Panc1 (cell line): Measurements from ENCODE around the gene ARHGEF10L.

Experiments
- TF ChIP-seq, protein P1 (sequence below): fragments of 450-650 bp; IDR thresholded peaks from 2 replicates; pipeline ENCODE4 v1.5.1; 2017; ENCODE audit warnings: mild to moderate bottlenecking
- TF ChIP-seq, protein P2 (sequence below), 2 experiments: IDR thresholded peaks; 2 replicates each; pipeline ENCODE4 v1.6.1; 2011 to 2012; ENCODE audit warnings: low read depth in 2 of 2, control low read depth in 1 of 2, low read length in 1 of 2, mild to moderate bottlenecking in 1 of 2, moderate library complexity in 1 of 2; ENCODE audit not compliant: insufficient read depth in 1 of 2

DNA sequence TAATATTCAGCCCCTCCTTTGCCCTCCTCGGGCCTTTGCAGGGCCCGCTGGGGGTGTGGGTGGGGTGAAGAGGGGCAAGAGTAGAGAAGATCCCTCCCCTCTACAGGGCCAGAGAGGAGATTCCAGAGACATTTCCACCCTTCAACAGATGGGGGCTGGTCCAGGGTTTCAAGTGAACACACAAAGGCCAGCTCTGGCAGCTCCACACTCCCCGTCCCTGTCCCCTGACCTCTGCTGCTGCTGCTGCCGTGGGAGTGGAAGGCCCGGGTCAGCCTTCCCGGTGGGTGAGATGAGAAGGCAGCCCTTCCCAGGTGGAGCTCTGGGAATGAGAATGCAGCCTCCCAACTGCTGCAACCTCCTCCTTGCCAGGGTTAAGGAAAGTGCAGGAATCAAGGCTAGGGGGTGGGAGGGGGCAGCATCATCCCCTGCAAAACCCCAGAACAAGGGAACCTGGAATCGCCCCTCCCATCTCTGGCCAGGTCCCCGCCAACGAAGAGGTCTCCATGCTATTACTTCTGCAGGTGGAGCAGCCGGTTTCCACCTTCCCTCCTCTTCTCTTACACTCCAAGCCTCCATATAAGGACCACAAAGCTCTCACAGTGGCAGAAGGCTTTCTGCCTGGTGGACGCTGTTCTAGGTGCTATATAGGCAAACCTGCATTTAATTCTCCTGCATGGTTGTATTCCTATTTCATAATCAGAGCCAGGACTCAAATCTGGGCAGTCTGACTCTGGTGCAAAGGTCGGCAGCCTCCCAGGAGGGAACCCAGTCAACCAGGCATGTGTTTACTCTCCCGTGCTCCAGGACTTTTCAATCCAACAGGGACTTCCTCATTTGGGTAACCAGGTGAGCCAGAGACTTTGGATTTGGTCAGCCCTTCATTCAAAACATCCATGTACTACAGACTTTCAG is 22.9 kb upstream of the ARHGEF10L start:
- TF ChIP-seq, protein P1, sequence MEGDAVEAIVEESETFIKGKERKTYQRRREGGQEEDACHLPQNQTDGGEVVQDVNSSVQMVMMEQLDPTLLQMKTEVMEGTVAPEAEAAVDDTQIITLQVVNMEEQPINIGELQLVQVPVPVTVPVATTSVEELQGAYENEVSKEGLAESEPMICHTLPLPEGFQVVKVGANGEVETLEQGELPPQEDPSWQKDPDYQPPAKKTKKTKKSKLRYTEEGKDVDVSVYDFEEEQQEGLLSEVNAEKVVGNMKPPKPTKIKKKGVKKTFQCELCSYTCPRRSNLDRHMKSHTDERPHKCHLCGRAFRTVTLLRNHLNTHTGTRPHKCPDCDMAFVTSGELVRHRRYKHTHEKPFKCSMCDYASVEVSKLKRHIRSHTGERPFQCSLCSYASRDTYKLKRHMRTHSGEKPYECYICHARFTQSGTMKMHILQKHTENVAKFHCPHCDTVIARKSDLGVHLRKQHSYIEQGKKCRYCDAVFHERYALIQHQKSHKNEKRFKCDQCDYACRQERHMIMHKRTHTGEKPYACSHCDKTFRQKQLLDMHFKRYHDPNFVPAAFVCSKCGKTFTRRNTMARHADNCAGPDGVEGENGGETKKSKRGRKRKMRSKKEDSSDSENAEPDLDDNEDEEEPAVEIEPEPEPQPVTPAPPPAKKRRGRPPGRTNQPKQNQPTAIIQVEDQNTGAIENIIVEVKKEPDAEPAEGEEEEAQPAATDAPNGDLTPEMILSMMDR = no peak
- TF ChIP-seq, protein P2, sequence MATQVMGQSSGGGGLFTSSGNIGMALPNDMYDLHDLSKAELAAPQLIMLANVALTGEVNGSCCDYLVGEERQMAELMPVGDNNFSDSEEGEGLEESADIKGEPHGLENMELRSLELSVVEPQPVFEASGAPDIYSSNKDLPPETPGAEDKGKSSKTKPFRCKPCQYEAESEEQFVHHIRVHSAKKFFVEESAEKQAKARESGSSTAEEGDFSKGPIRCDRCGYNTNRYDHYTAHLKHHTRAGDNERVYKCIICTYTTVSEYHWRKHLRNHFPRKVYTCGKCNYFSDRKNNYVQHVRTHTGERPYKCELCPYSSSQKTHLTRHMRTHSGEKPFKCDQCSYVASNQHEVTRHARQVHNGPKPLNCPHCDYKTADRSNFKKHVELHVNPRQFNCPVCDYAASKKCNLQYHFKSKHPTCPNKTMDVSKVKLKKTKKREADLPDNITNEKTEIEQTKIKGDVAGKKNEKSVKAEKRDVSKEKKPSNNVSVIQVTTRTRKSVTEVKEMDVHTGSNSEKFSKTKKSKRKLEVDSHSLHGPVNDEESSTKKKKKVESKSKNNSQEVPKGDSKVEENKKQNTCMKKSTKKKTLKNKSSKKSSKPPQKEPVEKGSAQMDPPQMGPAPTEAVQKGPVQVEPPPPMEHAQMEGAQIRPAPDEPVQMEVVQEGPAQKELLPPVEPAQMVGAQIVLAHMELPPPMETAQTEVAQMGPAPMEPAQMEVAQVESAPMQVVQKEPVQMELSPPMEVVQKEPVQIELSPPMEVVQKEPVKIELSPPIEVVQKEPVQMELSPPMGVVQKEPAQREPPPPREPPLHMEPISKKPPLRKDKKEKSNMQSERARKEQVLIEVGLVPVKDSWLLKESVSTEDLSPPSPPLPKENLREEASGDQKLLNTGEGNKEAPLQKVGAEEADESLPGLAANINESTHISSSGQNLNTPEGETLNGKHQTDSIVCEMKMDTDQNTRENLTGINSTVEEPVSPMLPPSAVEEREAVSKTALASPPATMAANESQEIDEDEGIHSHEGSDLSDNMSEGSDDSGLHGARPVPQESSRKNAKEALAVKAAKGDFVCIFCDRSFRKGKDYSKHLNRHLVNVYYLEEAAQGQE (IDR thresholded peaks at IDR 0.05; ENCODE audit: insufficient read depth in 1 of 2, low read depth in 2 of 2, low read length in 1 of 2) = no peak
